ENCODE data around the gene KBTBD13. TPM values are rescaled to one million over a fixed set of nuclear protein-coding genes. Genes with fewer than 3 reads are reported as not detected.

The KBTBD13 gene
- total RNA-seq, 1 donor from 2014 or later: not detected

DNA sequence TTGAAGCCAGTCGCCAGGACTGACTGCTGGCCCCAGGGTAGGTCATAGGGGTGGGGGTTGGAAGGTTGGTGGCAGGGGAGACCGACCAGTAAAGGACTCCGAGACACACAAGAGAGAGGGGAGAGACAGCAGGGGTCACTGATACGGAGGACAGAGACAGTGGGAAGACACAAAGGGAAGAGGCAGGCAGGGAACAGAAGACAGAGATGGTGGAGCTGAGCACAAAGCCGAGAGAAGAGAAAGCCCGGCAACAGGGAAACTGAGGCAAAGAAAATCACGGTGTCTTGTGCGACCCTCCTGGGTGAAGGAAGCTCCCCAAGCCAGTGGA, 9.3 kb upstream of the KBTBD13 start:
- Histone ChIP-seq H3K4me3 (peak overlapping the region; percentile 51), H3K27ac (no peak overlapping the region), H2AFZ (replicated peaks) (peak overlapping the region; percentile 83), H3K27me3 (peaks cover 30% of the 10 kb centered on the region), H3K9me3 (ENCODE audit: low read depth) (no peaks in the 10 kb centered on the region), H4K20me1 (ENCODE audit: low read depth) (no peaks in the 10 kb centered on the region), H3K4me2 (peak overlapping the region; percentile 95), H3K9ac (no peak overlapping the region), H3F3A (ENCODE audit: low read depth) (peaks cover 37% of the 10 kb centered on the region), H3K79me2 (ENCODE audit: low read depth) (no peaks in the 10 kb centered on the region), H3K4me1 (peaks cover 30% of the 10 kb centered on the region), H3K36me3 (no peaks in the 10 kb centered on the region)
- Mint-ChIP-seq H3K4me1 (peaks cover 34% of the 10 kb centered on the region), H3K27me3 (ENCODE audit: insufficient read depth, low read depth) (peaks cover 22% of the 10 kb centered on the region), H3K36me3 (no peaks in the 10 kb centered on the region), H3K27ac (no peak overlapping the region), H3K4me3 (peak overlapping the region; percentile 71), H3K9me3 (peaks cover 4% of the 10 kb centered on the region)
- DNase-seq (ENCODE audit: low spot score): no peak
- TF ChIP-seq, protein P1, sequence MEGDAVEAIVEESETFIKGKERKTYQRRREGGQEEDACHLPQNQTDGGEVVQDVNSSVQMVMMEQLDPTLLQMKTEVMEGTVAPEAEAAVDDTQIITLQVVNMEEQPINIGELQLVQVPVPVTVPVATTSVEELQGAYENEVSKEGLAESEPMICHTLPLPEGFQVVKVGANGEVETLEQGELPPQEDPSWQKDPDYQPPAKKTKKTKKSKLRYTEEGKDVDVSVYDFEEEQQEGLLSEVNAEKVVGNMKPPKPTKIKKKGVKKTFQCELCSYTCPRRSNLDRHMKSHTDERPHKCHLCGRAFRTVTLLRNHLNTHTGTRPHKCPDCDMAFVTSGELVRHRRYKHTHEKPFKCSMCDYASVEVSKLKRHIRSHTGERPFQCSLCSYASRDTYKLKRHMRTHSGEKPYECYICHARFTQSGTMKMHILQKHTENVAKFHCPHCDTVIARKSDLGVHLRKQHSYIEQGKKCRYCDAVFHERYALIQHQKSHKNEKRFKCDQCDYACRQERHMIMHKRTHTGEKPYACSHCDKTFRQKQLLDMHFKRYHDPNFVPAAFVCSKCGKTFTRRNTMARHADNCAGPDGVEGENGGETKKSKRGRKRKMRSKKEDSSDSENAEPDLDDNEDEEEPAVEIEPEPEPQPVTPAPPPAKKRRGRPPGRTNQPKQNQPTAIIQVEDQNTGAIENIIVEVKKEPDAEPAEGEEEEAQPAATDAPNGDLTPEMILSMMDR (IDR thresholded peaks at IDR 0.05): no peak
- TF ChIP-seq EZH2 (IDR thresholded peaks at IDR 0.05): peak; percentile 23

DNA sequence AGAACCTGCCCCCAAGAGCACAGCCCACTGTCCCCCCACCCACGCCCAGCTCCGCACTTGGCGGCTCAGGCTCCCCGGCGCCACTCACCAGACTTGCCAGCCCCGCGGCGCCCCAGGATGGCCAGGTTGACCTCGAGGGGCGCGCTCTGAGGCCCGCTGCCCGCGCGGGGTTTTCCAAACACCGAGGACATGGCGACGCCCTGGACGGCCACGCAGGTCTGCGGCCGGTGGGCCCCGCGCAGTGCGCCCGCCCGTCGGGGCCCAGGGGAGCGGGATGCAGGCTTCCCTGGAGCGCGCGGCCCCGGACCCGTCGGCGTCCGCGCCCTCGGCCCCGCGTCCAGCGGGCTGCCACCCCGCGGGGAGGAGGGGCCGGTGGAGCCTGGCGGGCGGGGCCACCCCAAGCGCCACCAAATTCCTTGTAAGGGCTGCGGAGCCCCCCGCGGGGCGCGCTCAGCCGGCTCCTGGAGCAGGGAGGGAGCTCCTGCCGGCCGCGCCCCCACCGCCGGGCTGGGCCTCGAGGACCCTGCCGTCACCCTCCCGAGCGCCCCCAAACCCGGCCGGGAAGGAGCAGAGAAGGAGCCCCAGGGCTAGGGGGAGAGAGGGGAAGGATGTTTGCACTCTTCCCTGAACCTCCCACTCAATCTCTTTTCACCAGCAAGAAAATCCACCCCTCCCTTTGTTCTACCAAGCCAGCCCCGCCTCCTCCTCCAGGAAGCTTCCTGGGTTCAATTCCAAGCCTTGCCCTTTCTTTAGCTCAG, 8.7 kb upstream of the KBTBD13 start, which contains the start of gene RASL12:
RASL12 (minus strand) TSS at position 347 of the 758 bp plus-strand sequence; CDS start at position 191, 156 bp downstream.
- peaks cover 37% of the 10 kb centered on the region for H3F3A ChIP-seq (ENCODE audit: low read depth)
- TF ChIP-seq EZH2phosphoT487 (IDR thresholded peaks at IDR 0.05): no peak
- TF ChIP-seq EZH2 (IDR thresholded peaks at IDR 0.05): no peak
- H3K79me2 ChIP-seq (ENCODE audit: low read depth): no peaks in the 10 kb centered on the region
- H3K36me3 ChIP-seq: no peaks in the 10 kb centered on the region
- Mint-ChIP-seq H3K27ac (no peak within 1 kb of the TSS), H3K4me3 (peak within 1 kb of the TSS; percentile 71), H3K36me3 (no peaks in the 10 kb centered on the region), H3K9me3 (peaks cover 4% of the 10 kb centered on the region), H3K27me3 (ENCODE audit: insufficient read depth, low read depth) (peaks cover 22% of the 10 kb centered on the region), H3K4me1 (peaks cover 34% of the 10 kb centered on the region)
- H3K4me2 ChIP-seq: peak within 1 kb of the TSS; percentile 95
- no peaks in the 10 kb centered on the region for H3K9me3 ChIP-seq (ENCODE audit: low read depth)
- H3K4me1 ChIP-seq: peaks cover 30% of the 10 kb centered on the region
- no peak within 1 kb of the TSS for H3K9ac ChIP-seq
- peak within 1 kb of the TSS; percentile 83 for H2AFZ ChIP-seq (replicated peaks)
- DNase-seq (ENCODE audit: low spot score): peak; percentile 78
- no peaks in the 10 kb centered on the region for H4K20me1 ChIP-seq (ENCODE audit: low read depth)
- H3K4me3 ChIP-seq: peak within 1 kb of the TSS; percentile 51
- peaks cover 30% of the 10 kb centered on the region for H3K27me3 ChIP-seq
- no peak within 1 kb of the TSS for H3K27ac ChIP-seq

DNA sequence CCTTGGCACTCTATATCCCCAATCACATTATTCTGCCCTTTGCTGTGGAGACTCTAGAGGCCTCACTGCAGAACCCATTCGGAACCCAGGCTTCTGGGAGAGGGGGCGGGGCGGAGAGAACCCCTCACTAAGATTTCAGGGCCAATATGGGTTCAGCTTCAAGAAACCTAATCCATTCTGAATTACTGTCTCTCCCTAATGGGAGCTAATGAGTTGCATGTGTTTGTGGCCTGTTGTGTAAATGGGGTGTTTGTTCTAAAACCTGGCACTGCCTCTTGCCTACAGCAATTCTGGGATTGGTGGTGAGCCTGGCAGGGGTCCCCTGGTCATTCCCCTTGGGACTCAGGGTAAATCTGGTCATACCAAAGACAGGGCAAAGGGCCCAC, 8.2 kb upstream of the KBTBD13 start:
- Mint-ChIP-seq H3K4me3 (peak overlapping the region; percentile 39), H3K27ac (no peak overlapping the region), H3K4me1 (peaks cover 34% of the 10 kb centered on the region), H3K9me3 (peaks cover 4% of the 10 kb centered on the region), H3K36me3 (no peaks in the 10 kb centered on the region), H3K27me3 (ENCODE audit: insufficient read depth, low read depth) (peaks cover 21% of the 10 kb centered on the region)
- H4K20me1 ChIP-seq (ENCODE audit: low read depth): no peaks in the 10 kb centered on the region
- no peak for DNase-seq (ENCODE audit: low spot score)
- no peaks in the 10 kb centered on the region for H3K36me3 ChIP-seq
- H3F3A ChIP-seq (ENCODE audit: low read depth): peaks cover 37% of the 10 kb centered on the region
- H2AFZ ChIP-seq (replicated peaks): peak overlapping the region; percentile 83
- H3K4me3 ChIP-seq: peak overlapping the region; percentile 51
- no peaks in the 10 kb centered on the region for H3K79me2 ChIP-seq (ENCODE audit: low read depth)
- H3K27me3 ChIP-seq: peaks cover 30% of the 10 kb centered on the region
- TF ChIP-seq, protein P1 (IDR thresholded peaks at IDR 0.05): no peak
- TF ChIP-seq EZH2 (IDR thresholded peaks at IDR 0.05): no peak
- TF ChIP-seq EZH2phosphoT487 (IDR thresholded peaks at IDR 0.05): no peak
- peak overlapping the region; percentile 95 for H3K4me2 ChIP-seq
- H3K9ac ChIP-seq: no peak overlapping the region
- peaks cover 30% of the 10 kb centered on the region for H3K4me1 ChIP-seq
- H3K27ac ChIP-seq: no peak overlapping the region
- no peaks in the 10 kb centered on the region for H3K9me3 ChIP-seq (ENCODE audit: low read depth)

DNA sequence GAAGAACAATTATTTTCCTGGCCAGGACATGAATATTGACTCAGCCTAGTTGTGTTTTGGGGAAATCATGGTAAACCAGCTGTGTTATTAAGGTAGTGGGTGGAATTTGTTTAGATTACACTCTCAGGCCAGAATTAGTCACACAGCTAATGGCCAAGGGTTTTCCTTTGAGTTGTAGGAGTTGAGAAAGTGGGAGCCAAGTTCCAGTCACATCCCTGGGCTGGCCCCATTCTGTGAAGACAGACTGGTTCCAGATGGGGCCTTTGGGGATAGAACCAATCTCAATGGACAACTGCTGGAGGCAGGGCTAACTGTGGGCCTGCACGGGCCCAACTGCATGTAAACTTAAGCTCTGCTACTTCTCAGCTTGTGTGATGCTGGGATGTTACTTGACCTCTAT, 7.4 kb upstream of the KBTBD13 start:
- H3K36me3 Mint-ChIP-seq: no peaks in the 10 kb centered on the region
- H3K9me3 Mint-ChIP-seq: peaks cover 4% of the 10 kb centered on the region
- Histone ChIP-seq H3F3A (ENCODE audit: low read depth) (peaks cover 37% of the 10 kb centered on the region), H2AFZ (replicated peaks) (no peak overlapping the region), H3K9ac (no peak overlapping the region), H3K4me2 (no peak overlapping the region), H3K27ac (no peak overlapping the region), H3K4me3 (no peak overlapping the region), H3K36me3 (no peaks in the 10 kb centered on the region), H3K4me1 (peaks cover 30% of the 10 kb centered on the region), H4K20me1 (ENCODE audit: low read depth) (no peaks in the 10 kb centered on the region), H3K9me3 (ENCODE audit: low read depth) (no peaks in the 10 kb centered on the region), H3K27me3 (peaks cover 30% of the 10 kb centered on the region), H3K79me2 (ENCODE audit: low read depth) (no peaks in the 10 kb centered on the region)
- peaks cover 34% of the 10 kb centered on the region for H3K4me1 Mint-ChIP-seq
- TF ChIP-seq EZH2 (IDR thresholded peaks at IDR 0.05) (no peak), EZH2phosphoT487 (IDR thresholded peaks at IDR 0.05) (no peak)
- TF ChIP-seq, protein P1 (IDR thresholded peaks at IDR 0.05): no peak
- no peak for DNase-seq (ENCODE audit: low spot score)
- H3K27ac Mint-ChIP-seq: no peak overlapping the region
- peaks cover 21% of the 10 kb centered on the region for H3K27me3 Mint-ChIP-seq (ENCODE audit: insufficient read depth, low read depth)
- no peak overlapping the region for H3K4me3 Mint-ChIP-seq

All from neural progenitor cell (in vitro differentiated cells).